ENCODE results near the gene MAPK8IP3.
"Not testable (repeated sequence)": the region's sequence is repeated elsewhere in the genome, so short reads cannot be mapped to it uniquely, and the experiment has no call there.

The MAPK8IP3 gene

GRCh38 chr16:1786242-1787055 is 80.5 kb downstream of the MAPK8IP3 start:
- DNase-seq (ENCODE audit: low read depth) = no peak

- DNase-seq (ENCODE audit: low read depth) = no peak
Measured at GRCh38 chr16:1787056-1787321, 81.0 kb downstream of the MAPK8IP3 start.

GRCh38 chr16:1787322-1788094 is 81.5 kb downstream of the MAPK8IP3 start:
- no peak for DNase-seq (ENCODE audit: low read depth)

- DNase-seq (ENCODE audit: low read depth) = no peak
Measured at GRCh38 chr16:1788095-1788707, 82.2 kb downstream of the MAPK8IP3 start.

GRCh38 chr16:1788708-1789100 is 82.7 kb downstream of the MAPK8IP3 start:
- no peak for DNase-seq (ENCODE audit: low read depth)

GRCh38 chr16:1789643-1790045 is 83.6 kb downstream of the MAPK8IP3 start:
- no peak for DNase-seq (ENCODE audit: low read depth)

- DNase-seq (ENCODE audit: low read depth) = no peak
Measured at GRCh38 chr16:1790261-1790610, 84.2 kb downstream of the MAPK8IP3 start.

- no peak for DNase-seq (ENCODE audit: low read depth)
Measured at GRCh38 chr16:1790611-1791255, 84.7 kb downstream of the MAPK8IP3 start.

- DNase-seq (ENCODE audit: low read depth) = no peak
Measured at GRCh38 chr16:1791256-1791942, 85.4 kb downstream of the MAPK8IP3 start.

GRCh38 chr16:1791943-1792812 is 86.2 kb downstream of the MAPK8IP3 start:
- DNase-seq (ENCODE audit: low read depth) = no peak

- no peak for DNase-seq (ENCODE audit: low read depth)
Measured at GRCh38 chr16:1792836-1793577, 87.0 kb downstream of the MAPK8IP3 start.

- no peak for DNase-seq (ENCODE audit: low read depth)
Measured at GRCh38 chr16:1793578-1794220, 87.7 kb downstream of the MAPK8IP3 start, which contains the start of gene IGFALS. TSS of gene IGFALS (minus strand) at chr16:1793705. CDS start at chr16:1793652, 53 bp downstream.

- no peak for DNase-seq (ENCODE audit: low read depth)
Measured at GRCh38 chr16:1794221-1794871, 88.4 kb downstream of the MAPK8IP3 start.

GRCh38 chr16:1794908-1795666 is 89.1 kb downstream of the MAPK8IP3 start:
- no peak for DNase-seq (ENCODE audit: low read depth)

GRCh38 chr16:1799263-1799662 is 93.3 kb downstream of the MAPK8IP3 start:
- not testable (repeated sequence) for DNase-seq (ENCODE audit: low read depth)

GRCh38 chr16:1800701-1801100 is 94.7 kb downstream of the MAPK8IP3 start:
- no peak for DNase-seq (ENCODE audit: low read depth)

GRCh38 chr16:1807626-1808025 is 101.6 kb downstream of the MAPK8IP3 start:
- no peak for DNase-seq (ENCODE audit: low read depth)

GRCh38 chr16:1808691-1809090 is 102.7 kb downstream of the MAPK8IP3 start:
- DNase-seq (ENCODE audit: low read depth) = no peak

Measured in stimulated activated CD8-positive, alpha-beta memory T cell treated with anti-CD3 and anti-CD28 coated beads, Interleukin-12 subunit alpha, Interleukin-12 subunit beta, amount 100 ng/mL, for 4 hours (primary cell).